Lung microvascular endothelial cell (primary cell): Measurements from ENCODE around the gene CERS5. TPM values are rescaled to one million over a fixed set of nuclear protein-coding genes. Genes with fewer than 3 reads are reported as not detected.

Source experiments
- DNase-seq, 2 donors: peaks; one replicate each; pipeline versions ENCODE4 v3.0.0 to v3.0.0-alpha.2; 2010; ENCODE audit warnings: low read depth in 2 of 2
- total RNA-seq: library from RNA; depleted of rRNA; stranded (reverse); fragments of >200 nt; gene quantifications from 2 replicates; pipeline ENCODE4 v1.2.1, GENCODE V29; 2014

The CERS5 gene
- total RNA-seq, 1 donor from 2014 or later = 33.9 TPM

GRCh38 chr12:50079771-50080170 is 87.4 kb downstream of the CERS5 start:
- peak in 1 of 2 donors; percentile 27 for DNase-seq

Other genes with a start within 250 kb of the CERS5 start
- gene AQP2, start 216.6 kb downstream of the CERS5 start, total RNA-seq = not detected in 2 replicates
- not detected in 2 replicates for gene AQP5, start 205.5 kb downstream of the CERS5 start, total RNA-seq
- not detected in 2 replicates for gene AQP6, start 194.4 kb downstream of the CERS5 start, total RNA-seq
- gene RACGAP1, start 141.9 kb downstream of the CERS5 start, total RNA-seq = 5.8 and 23.3 TPM in 2 replicates
- under 0.01 TPM in 1 of 2 replicates, not detected in the other for gene ASIC1, start 109.8 kb downstream of the CERS5 start, total RNA-seq
- 41.6 and 41.9 TPM in 2 replicates for gene SMARCD1, start 82.0 kb downstream of the CERS5 start, total RNA-seq
- gene GPD1, start 63.4 kb downstream of the CERS5 start, total RNA-seq = under 0.01 TPM in 1 of 2 replicates, not detected in the other
- gene COX14, start 55.1 kb downstream of the CERS5 start, total RNA-seq = 50.6 and 72.4 TPM in 2 replicates
- 20.2 and 22.7 TPM in 2 replicates for gene LIMA1, start 116.2 kb upstream of the CERS5 start, total RNA-seq
- gene FAM186A, start 229.2 kb upstream of the CERS5 start, total RNA-seq = not detected in 2 replicates
- 29.6 and 40.9 TPM in 2 replicates for gene LARP4, start 233.5 kb upstream of the CERS5 start, total RNA-seq